ENCODE data around the gene FCHSD2. TPM values are rescaled to one million over a fixed set of nuclear protein-coding genes. Genes with fewer than 3 reads are reported as not detected.
A peak's percentile ranks its signal among the peaks of the same experiment; 100 is the strongest.

Gene FCHSD2
- total and polyA plus RNA-seq, 2 of the 13 experiments (the other 11 are each of a cell fraction or from before 2014, with no cell fraction given): 20.5 to 24.8 TPM

GRCh38 chr11:72921028-72921716 is 220.9 kb downstream of the FCHSD2 start:
- Histone ChIP-seq H4K20me1 (ENCODE audit: insufficient read depth, low read length) (no peaks in the 10 kb centered on the region), H3K4me1 (ENCODE audit: insufficient read depth, low read length) (no peaks in the 10 kb centered on the region), H3K27me3 (ENCODE audit: control insufficient read depth in 1 of 2, insufficient read depth in 2 of 2, low read length in 2 of 2) (no peaks in the 10 kb centered on the region), H3K36me3 (replicated peaks in 1 of 2; ENCODE audit: control insufficient read depth in 1 of 2, insufficient read depth in 2 of 2, low read length in 2 of 2) (peaks cover 4 to 27% of the 10 kb centered on the region in 2 experiments), H2AFZ (ENCODE audit: low read length) (no peak overlapping the region), H3K4me3 (replicated peaks in 1 of 3; ENCODE audit: insufficient read depth in 1 of 3, low read depth in 2 of 3, low read length in 3 of 3) (no peak overlapping the region), H3K27ac (ENCODE audit: extremely low read length, insufficient read depth, low read length) (no peak overlapping the region), H3K79me2 (ENCODE audit: insufficient read depth, low read length) (no peaks in the 10 kb centered on the region), H3K4me2 (ENCODE audit: low read depth, low read length) (no peak overlapping the region), H3K9ac (ENCODE audit: insufficient read depth, low read depth, low read length) (no peak overlapping the region), H3K9me3 (ENCODE audit: low read length) (no peaks in the 10 kb centered on the region)
- DNase-seq (ENCODE audit: low spot score) (no peak), ATAC-seq (no peak), FAIRE-seq (no peak)
- intact Hi-C loops (cut with micrococcal nuclease; ENCODE audit: unreplicated experiment) (no loop called here), in situ Hi-C loops (cut with HindIII; ENCODE audit: extremely low pct_ligation_motif_present, low pct_unique_long_range_greater_than_20kb) (no loop called here)
- CTCF ChIA-PET (ENCODE audit: low intra/inter-chr PET ratio, low total read pairs): no interaction called here
- TSS peak; percentile 25 for BruUV-seq (replicated peaks)
- TF ChIP-seq ZNF83 (CRISPR knock-in tag; IDR thresholded peaks at IDR 0.05; ENCODE audit: borderline replicate concordance) (no peak), MAFK (conservative IDR thresholded peaks at IDR 0.05 in 1 of 2, IDR thresholded peaks at IDR 0.05 in 1 of 2; ENCODE audit: low read length in 2 of 2) (peak in 1 of 2 experiments; percentile 34; a peak in 2 of 4 replicates)
- POLR2A ChIA-PET: no interaction called here
- 96% methylated on average over 5 of the region's 5 CpGs for WGBS (ENCODE audit: low lambda C conversion rate)

DNA sequence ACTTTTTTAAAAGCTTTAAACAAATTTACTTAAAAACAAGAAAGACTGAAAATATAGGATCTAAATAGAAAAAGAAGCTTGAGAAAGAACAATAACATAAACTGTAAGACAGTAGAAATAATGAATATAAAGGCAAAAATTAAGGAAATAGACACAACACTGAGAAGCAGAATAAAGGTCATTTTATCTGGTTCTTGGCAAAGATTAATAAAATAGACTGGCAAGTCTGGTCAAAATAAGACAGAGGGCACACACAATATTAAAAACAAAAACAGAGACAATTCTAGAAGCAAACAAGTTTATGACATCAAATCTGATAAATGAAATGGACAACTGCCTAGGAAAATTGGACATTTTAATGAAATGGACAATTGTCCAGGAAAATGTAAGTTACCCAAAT is 222.1 kb downstream of the FCHSD2 start:
- BruUV-seq (replicated peaks): no TSS peak
- Histone ChIP-seq H4K20me1 (ENCODE audit: insufficient read depth, low read length) (no peaks in the 10 kb centered on the region), H3K9ac (ENCODE audit: insufficient read depth, low read depth, low read length) (no peak overlapping the region), H3K4me2 (ENCODE audit: low read depth, low read length) (no peak overlapping the region), H3K27ac (ENCODE audit: extremely low read length, insufficient read depth, low read length) (no peak overlapping the region), H3K36me3 (replicated peaks in 1 of 2; ENCODE audit: control insufficient read depth in 1 of 2, insufficient read depth in 2 of 2, low read length in 2 of 2) (peaks cover 2 to 25% of the 10 kb centered on the region in 2 experiments; a peak in 4 of 5 replicates), H3K9me3 (ENCODE audit: low read length) (no peaks in the 10 kb centered on the region), H3K4me1 (ENCODE audit: insufficient read depth, low read length) (no peaks in the 10 kb centered on the region), H3K27me3 (ENCODE audit: control insufficient read depth in 1 of 2, insufficient read depth in 2 of 2, low read length in 2 of 2) (no peaks in the 10 kb centered on the region), H3K79me2 (ENCODE audit: insufficient read depth, low read length) (no peaks in the 10 kb centered on the region), H3K4me3 (replicated peaks in 1 of 3; ENCODE audit: insufficient read depth in 1 of 3, low read depth in 2 of 3, low read length in 3 of 3) (no peak overlapping the region), H2AFZ (ENCODE audit: low read length) (no peak overlapping the region)
- no peak for FAIRE-seq
- ATAC-seq: no peak
- in situ Hi-C loops (cut with HindIII; ENCODE audit: extremely low pct_ligation_motif_present, low pct_unique_long_range_greater_than_20kb): no loop called here
- intact Hi-C loops (cut with micrococcal nuclease; ENCODE audit: unreplicated experiment): no loop called here
- ChIA-PET POLR2A (no interaction called here), CTCF (ENCODE audit: low intra/inter-chr PET ratio, low total read pairs) (no interaction called here)
- no peak for DNase-seq (ENCODE audit: low spot score)
- TF ChIP-seq DBP (CRISPR knock-in tag; IDR thresholded peaks at IDR 0.05; ENCODE audit: not compliant biosample characterization) (no peak), NPAS2 (CRISPR knock-in tag; IDR thresholded peaks at IDR 0.05; ENCODE audit: borderline replicate concordance) (no peak), KDM2A (CRISPR knock-in tag; IDR thresholded peaks at IDR 0.05; ENCODE audit: borderline replicate concordance, low read depth) (no peak), RFX5 (IDR thresholded peaks at IDR 0.05; ENCODE audit: low read depth, low read length) (no peak)
- TF ChIP-seq, protein P1, sequence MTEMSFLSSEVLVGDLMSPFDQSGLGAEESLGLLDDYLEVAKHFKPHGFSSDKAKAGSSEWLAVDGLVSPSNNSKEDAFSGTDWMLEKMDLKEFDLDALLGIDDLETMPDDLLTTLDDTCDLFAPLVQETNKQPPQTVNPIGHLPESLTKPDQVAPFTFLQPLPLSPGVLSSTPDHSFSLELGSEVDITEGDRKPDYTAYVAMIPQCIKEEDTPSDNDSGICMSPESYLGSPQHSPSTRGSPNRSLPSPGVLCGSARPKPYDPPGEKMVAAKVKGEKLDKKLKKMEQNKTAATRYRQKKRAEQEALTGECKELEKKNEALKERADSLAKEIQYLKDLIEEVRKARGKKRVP (CRISPR knock-in tag; IDR thresholded peaks at IDR 0.05): no peak
- TF ChIP-seq, protein P2, sequence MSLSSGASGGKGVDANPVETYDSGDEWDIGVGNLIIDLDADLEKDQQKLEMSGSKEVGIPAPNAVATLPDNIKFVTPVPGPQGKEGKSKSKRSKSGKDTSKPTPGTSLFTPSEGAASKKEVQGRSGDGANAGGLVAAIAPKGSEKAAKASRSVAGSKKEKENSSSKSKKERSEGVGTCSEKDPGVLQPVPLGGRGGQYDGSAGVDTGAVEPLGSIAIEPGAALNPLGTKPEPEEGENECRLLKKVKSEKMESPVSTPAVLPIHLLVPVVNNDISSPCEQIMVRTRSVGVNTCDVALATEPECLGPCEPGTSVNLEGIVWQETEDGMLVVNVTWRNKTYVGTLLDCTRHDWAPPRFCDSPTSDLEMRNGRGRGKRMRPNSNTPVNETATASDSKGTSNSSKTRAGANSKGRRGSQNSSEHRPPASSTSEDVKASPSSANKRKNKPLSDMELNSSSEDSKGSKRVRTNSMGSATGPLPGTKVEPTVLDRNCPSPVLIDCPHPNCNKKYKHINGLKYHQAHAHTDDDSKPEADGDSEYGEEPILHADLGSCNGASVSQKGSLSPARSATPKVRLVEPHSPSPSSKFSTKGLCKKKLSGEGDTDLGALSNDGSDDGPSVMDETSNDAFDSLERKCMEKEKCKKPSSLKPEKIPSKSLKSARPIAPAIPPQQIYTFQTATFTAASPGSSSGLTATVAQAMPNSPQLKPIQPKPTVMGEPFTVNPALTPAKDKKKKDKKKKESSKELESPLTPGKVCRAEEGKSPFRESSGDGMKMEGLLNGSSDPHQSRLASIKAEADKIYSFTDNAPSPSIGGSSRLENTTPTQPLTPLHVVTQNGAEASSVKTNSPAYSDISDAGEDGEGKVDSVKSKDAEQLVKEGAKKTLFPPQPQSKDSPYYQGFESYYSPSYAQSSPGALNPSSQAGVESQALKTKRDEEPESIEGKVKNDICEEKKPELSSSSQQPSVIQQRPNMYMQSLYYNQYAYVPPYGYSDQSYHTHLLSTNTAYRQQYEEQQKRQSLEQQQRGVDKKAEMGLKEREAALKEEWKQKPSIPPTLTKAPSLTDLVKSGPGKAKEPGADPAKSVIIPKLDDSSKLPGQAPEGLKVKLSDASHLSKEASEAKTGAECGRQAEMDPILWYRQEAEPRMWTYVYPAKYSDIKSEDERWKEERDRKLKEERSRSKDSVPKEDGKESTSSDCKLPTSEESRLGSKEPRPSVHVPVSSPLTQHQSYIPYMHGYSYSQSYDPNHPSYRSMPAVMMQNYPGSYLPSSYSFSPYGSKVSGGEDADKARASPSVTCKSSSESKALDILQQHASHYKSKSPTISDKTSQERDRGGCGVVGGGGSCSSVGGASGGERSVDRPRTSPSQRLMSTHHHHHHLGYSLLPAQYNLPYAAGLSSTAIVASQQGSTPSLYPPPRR (CRISPR knock-in tag; IDR thresholded peaks at IDR 0.05; ENCODE audit: borderline replicate concordance): no peak
- TF ChIP-seq, protein P3, sequence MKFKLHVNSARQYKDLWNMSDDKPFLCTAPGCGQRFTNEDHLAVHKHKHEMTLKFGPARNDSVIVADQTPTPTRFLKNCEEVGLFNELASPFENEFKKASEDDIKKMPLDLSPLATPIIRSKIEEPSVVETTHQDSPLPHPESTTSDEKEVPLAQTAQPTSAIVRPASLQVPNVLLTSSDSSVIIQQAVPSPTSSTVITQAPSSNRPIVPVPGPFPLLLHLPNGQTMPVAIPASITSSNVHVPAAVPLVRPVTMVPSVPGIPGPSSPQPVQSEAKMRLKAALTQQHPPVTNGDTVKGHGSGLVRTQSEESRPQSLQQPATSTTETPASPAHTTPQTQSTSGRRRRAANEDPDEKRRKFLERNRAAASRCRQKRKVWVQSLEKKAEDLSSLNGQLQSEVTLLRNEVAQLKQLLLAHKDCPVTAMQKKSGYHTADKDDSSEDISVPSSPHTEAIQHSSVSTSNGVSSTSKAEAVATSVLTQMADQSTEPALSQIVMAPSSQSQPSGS (CRISPR knock-in tag; IDR thresholded peaks at IDR 0.05): no peak
